PC-3 (cell line): ENCODE data around the gene ZFYVE28. TPM values are rescaled to one million over a fixed set of nuclear protein-coding genes. Genes with fewer than 3 reads are reported as not detected.

Source experiments
- ATAC-seq: fragments of 200-7000 bp; cut with Tn5 transposase; 2 replicates; pipeline ENCODE4 v1.9.1; 2020; ENCODE audit warnings: mild to moderate bottlenecking, moderate library complexity
- BruUV-seq: library from RNA; stranded (reverse); fragments of 400-500 nt; replicated peaks from 2 replicates; lab custom pipeline; 2021; lab: Mats Ljungman, UMichigan
- CTCF ChIA-PET: fragments of 300-600 bp; sonication (Branson Sonifier 250); formaldehyde crosslinking; loops from one replicate; lab custom pipeline; 2022; ENCODE audit warnings: antibody characterized with exemption; lab: Charles Lee
- POLR2A ChIA-PET: fragments of 300-600 bp; sonication (Branson Sonifier 250); formaldehyde crosslinking; loops from one replicate; lab custom pipeline; 2022; ENCODE audit warnings: antibody characterized with exemption; ENCODE audit not compliant: unreplicated experiment; lab: Charles Lee
- DNase-seq: peaks from one replicate; pipeline ENCODE4 v3.0.0-alpha.2; 2015
- H2AFZ ChIP-seq: fragments of 300-600 bp; sonication (generic); 2 replicates; pipeline ENCODE4 v1.6.0; 2016; ENCODE audit warnings: antibody characterized with exemption, low read length
- H3F3A ChIP-seq: fragments of 300-600 bp; sonication (generic); one replicate; pipeline ENCODE4 v1.6.0; 2017; ENCODE audit warnings: antibody characterized with exemption, low read length, control low read depth, mild to moderate bottlenecking; ENCODE audit not compliant: unreplicated experiment
- H3K27ac ChIP-seq: fragments of 300-600 bp; sonication (generic); 2 replicates; pipeline ENCODE4 v1.5.1; 2016; ENCODE audit warnings: mild to moderate bottlenecking, low read length
- H3K27me3 ChIP-seq: fragments of 300-600 bp; sonication (generic); 2 replicates; pipeline ENCODE4 v1.6.1; 2016; ENCODE audit warnings: low read length, mixed read lengths
- H3K36me3 ChIP-seq: fragments of 300-600 bp; sonication (generic); 2 replicates; pipeline ENCODE4 v1.6.1; 2016; ENCODE audit warnings: low read depth, mixed run types, low read length, mixed read lengths
- H3K4me1 ChIP-seq: fragments of 300-600 bp; sonication (generic); 2 replicates; pipeline ENCODE4 v1.5.1; 2016; ENCODE audit warnings: low read length; ENCODE audit not compliant: insufficient read depth
- H3K4me2 ChIP-seq: fragments of 300-600 bp; sonication (generic); 2 replicates; pipeline ENCODE4 v1.6.0; 2016; ENCODE audit warnings: low read length
- H3K4me3 ChIP-seq: fragments of 300-600 bp; sonication (generic); 2 replicates; pipeline ENCODE4 v1.5.1; 2016; ENCODE audit warnings: mild to moderate bottlenecking, low read length, mixed read lengths
- H3K79me2 ChIP-seq: fragments of 300-600 bp; sonication (generic); 2 replicates; pipeline ENCODE4 v1.6.1; 2017; ENCODE audit warnings: low read length, mixed read lengths
- H3K9ac ChIP-seq: fragments of 300-600 bp; sonication (generic); 2 replicates; pipeline ENCODE4 v1.6.0; 2016; ENCODE audit warnings: mild to moderate bottlenecking, low read length
- H3K9me2 ChIP-seq: fragments of 300-600 bp; sonication (generic); replicated peaks from 2 replicates; pipeline ENCODE4 v1.6.1; 2016; ENCODE audit warnings: mixed run types, low read length, mixed read lengths
- H3K9me3 ChIP-seq: fragments of 300-600 bp; sonication (generic); 2 replicates; pipeline ENCODE4 v1.6.1; 2016; ENCODE audit warnings: low read length, mixed read lengths
- H4K20me1 ChIP-seq: fragments of 300-600 bp; sonication (generic); 2 replicates; pipeline ENCODE4 v1.6.1; 2016; ENCODE audit warnings: low read length, mixed read lengths
- CTCF ChIP-seq: fragments of 300-600 bp; sonication (generic); conservative IDR thresholded peaks from 2 replicates; pipeline ENCODE4 v1.5.1; 2017; ENCODE audit warnings: antibody characterized with exemption, low read depth, mild to moderate bottlenecking, low read length
- EZH2 ChIP-seq: fragments of 300-600 bp; sonication (generic); IDR thresholded peaks from one replicate; pipeline ENCODE4 v1.6.1; 2017; ENCODE audit warnings: antibody characterized with exemption, mild to moderate bottlenecking, low read length; ENCODE audit not compliant: unreplicated experiment
- EZH2phosphoT487 ChIP-seq: fragments of 300-600 bp; sonication (generic); IDR thresholded peaks from 2 replicates; pipeline ENCODE4 v1.6.1; 2018; ENCODE audit warnings: mild to moderate bottlenecking, antibody characterized with exemption, low read length, borderline replicate concordance
- intact Hi-C: fragments of 100-400 bp; cut with micrococcal nuclease; formaldehyde crosslinking; loops from 2 replicates; pipeline ENCODE4 v1.9.0; 2023
- total RNA-seq: library from RNA; depleted of rRNA; stranded (reverse); fragments of >200 nt; gene quantifications from 2 replicates; pipeline ENCODE4 v1.2.3, GENCODE V29; 2014

Gene ZFYVE28
- total RNA-seq, 1 experiment from 2014 or later: 8.0 TPM

- Histone ChIP-seq H3K9me2 (no peaks in the 10 kb centered on the region), H2AFZ (no peak overlapping the region), H3K79me2 (peaks cover 10% of the 10 kb centered on the region; the same call in 1 of the 2 replicates), H3K4me1 (peaks cover 8% of the 10 kb centered on the region; the same call in 1 of the 2 replicates), H3F3A (no peaks in the 10 kb centered on the region), H3K9me3 (no peaks in the 10 kb centered on the region), H3K27ac (no peak overlapping the region), H3K4me3 (no peak overlapping the region), H3K27me3 (no peaks in the 10 kb centered on the region), H3K4me2 (no peak overlapping the region), H3K9ac (no peak overlapping the region), H3K36me3 (no peaks in the 10 kb centered on the region), H4K20me1 (no peaks in the 10 kb centered on the region)
- CTCF ChIA-PET: no interaction called here
- DNase-seq (no peak), ATAC-seq (no peak)
- BruUV-seq: no TSS peak
- intact Hi-C loops: no loop called here
- POLR2A ChIA-PET: no interaction called here
- TF ChIP-seq EZH2phosphoT487 (no peak), EZH2 (no peak), CTCF (no peak)
Measured at GRCh38 chr4:2258091-2259035, 160.1 kb downstream of the ZFYVE28 start.

GRCh38 chr4:2257361-2258081 is 160.9 kb downstream of the ZFYVE28 start:
- Histone ChIP-seq H3K9me3 (no peaks in the 10 kb centered on the region), H3K4me2 (no peak overlapping the region), H3K27me3 (no peaks in the 10 kb centered on the region), H3K4me3 (no peak overlapping the region), H3K9ac (no peak overlapping the region), H3K4me1 (peaks cover 4% of the 10 kb centered on the region; the same call in 1 of the 2 replicates), H3F3A (no peaks in the 10 kb centered on the region), H3K27ac (no peak overlapping the region), H3K79me2 (peaks cover 10% of the 10 kb centered on the region; the same call in 1 of the 2 replicates), H4K20me1 (no peaks in the 10 kb centered on the region), H3K9me2 (no peaks in the 10 kb centered on the region), H3K36me3 (no peaks in the 10 kb centered on the region), H2AFZ (no peak overlapping the region)
- no peak for ATAC-seq
- ChIA-PET POLR2A (no interaction called here), CTCF (no interaction called here)
- intact Hi-C loops: no loop called here
- DNase-seq: no peak
- BruUV-seq: no TSS peak
- TF ChIP-seq CTCF (no peak), EZH2 (no peak), EZH2phosphoT487 (no peak)
